ENCODE results near the gene KLF15. TPM values are rescaled to one million over a fixed set of nuclear protein-coding genes. Genes with fewer than 3 reads are reported as not detected.

KLF15 gene
- total and polyA plus RNA-seq, 2 experiments from 2014 or later = 3.5 to 19.8 TPM

- H3K27me3 ChIP-seq (ENCODE audit: insufficient read depth) = no peaks in the 10 kb centered on the region
- Mint-ChIP-seq H3K4me3 (no peak overlapping the region), H3K4me1 (peaks cover 10% of the 10 kb centered on the region), H3K36me3 (ENCODE audit: low read depth) (no peaks in the 10 kb centered on the region), H3K9me3 (no peaks in the 10 kb centered on the region), H3K27ac (no peak overlapping the region), H3K27me3 (ENCODE audit: insufficient read depth, low read depth, poor library complexity) (no peaks in the 10 kb centered on the region)
- no peak overlapping the region for H2AFZ ChIP-seq
- H3K4me3 ChIP-seq = no peak overlapping the region
- DNase-seq (ENCODE audit: low spot score) (no peak), ATAC-seq (peak; percentile 19; the same call in 1 of the 3 replicates)
- H3K79me2 ChIP-seq (replicated peaks; ENCODE audit: insufficient read depth) = no peaks in the 10 kb centered on the region
- no peaks in the 10 kb centered on the region for H4K20me1 ChIP-seq (replicated peaks; ENCODE audit: insufficient read depth)
- no peak overlapping the region for H3K27ac ChIP-seq (ENCODE audit: low read depth)
- no peaks in the 10 kb centered on the region for H3K36me3 ChIP-seq (ENCODE audit: insufficient read depth)
- no peaks in the 10 kb centered on the region for H3F3A ChIP-seq (replicated peaks; ENCODE audit: low read depth)
- H3K4me2 ChIP-seq = no peak overlapping the region
- no peaks in the 10 kb centered on the region; the same call in 1 of the 2 replicates for H3K9me2 ChIP-seq (ENCODE audit: insufficient read depth)
- H3K4me1 ChIP-seq (ENCODE audit: insufficient read depth) = no peaks in the 10 kb centered on the region
- TF ChIP-seq STAT1 (IDR thresholded peaks at IDR 0.05; ENCODE audit: unreplicated experiment) = no peak
- TF ChIP-seq POLR2AphosphoS5 (IDR thresholded peaks at IDR 0.05; ENCODE audit: low read depth) = no peak
- TF ChIP-seq, protein P1, sequence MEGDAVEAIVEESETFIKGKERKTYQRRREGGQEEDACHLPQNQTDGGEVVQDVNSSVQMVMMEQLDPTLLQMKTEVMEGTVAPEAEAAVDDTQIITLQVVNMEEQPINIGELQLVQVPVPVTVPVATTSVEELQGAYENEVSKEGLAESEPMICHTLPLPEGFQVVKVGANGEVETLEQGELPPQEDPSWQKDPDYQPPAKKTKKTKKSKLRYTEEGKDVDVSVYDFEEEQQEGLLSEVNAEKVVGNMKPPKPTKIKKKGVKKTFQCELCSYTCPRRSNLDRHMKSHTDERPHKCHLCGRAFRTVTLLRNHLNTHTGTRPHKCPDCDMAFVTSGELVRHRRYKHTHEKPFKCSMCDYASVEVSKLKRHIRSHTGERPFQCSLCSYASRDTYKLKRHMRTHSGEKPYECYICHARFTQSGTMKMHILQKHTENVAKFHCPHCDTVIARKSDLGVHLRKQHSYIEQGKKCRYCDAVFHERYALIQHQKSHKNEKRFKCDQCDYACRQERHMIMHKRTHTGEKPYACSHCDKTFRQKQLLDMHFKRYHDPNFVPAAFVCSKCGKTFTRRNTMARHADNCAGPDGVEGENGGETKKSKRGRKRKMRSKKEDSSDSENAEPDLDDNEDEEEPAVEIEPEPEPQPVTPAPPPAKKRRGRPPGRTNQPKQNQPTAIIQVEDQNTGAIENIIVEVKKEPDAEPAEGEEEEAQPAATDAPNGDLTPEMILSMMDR (conservative IDR thresholded peaks at IDR 0.05; ENCODE audit: low read depth in 2 of 2) = peak in 1 of 2 experiments; percentile 39; a peak in 2 of 4 replicates
- no peak for TF ChIP-seq JUNB (IDR thresholded peaks at IDR 0.05; ENCODE audit: unreplicated experiment)
- no peak for TF ChIP-seq EZH2phosphoT487 (IDR thresholded peaks at IDR 0.05; ENCODE audit: unreplicated experiment)
- no peak for TF ChIP-seq CREB1 (CRISPR knock-in tag; IDR thresholded peaks at IDR 0.05; ENCODE audit: low read depth)
- no peak for TF ChIP-seq EZH2 (IDR thresholded peaks at IDR 0.05; ENCODE audit: low read depth, unreplicated experiment)
Observed at GRCh38 chr3:126372413-126373145, 15.4 kb upstream of the KLF15 start.

DNA sequence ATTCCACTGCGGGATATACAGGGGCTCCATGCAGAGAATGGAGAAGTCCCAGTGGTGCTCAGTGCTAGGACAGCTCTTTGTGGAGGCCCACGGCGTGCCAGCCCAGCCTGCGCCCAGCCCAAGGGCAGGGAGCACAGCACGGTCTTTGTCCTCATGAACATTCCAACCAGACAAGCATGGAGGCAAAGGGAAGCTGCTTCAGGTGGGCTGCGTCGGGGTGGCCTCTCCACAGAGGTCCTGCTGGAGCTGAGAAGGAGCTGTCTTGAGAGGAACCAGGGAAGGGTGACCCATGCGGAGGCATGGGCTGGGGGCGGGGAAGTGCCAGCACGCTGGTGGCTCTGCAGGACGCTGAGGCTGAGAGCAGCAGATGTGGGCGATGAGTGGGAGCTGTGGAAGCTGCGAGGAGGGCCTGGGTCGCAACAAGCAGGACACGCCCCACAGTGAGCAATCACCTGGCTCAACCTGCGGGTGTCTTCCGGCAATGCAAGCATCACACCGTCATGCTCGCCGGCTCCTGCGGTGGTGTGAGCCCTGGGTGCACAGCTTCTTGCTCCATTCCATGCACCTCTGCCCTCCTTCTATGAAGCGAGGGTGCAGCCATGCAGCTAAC is 14.0 kb upstream of the KLF15 start:
- no peaks in the 10 kb centered on the region for H3F3A ChIP-seq (replicated peaks; ENCODE audit: low read depth)
- no peak overlapping the region for H2AFZ ChIP-seq
- Mint-ChIP-seq H3K9me3 (no peaks in the 10 kb centered on the region), H3K27me3 (ENCODE audit: insufficient read depth, low read depth, poor library complexity) (no peaks in the 10 kb centered on the region), H3K4me3 (no peak overlapping the region), H3K36me3 (ENCODE audit: low read depth) (no peaks in the 10 kb centered on the region), H3K27ac (no peak overlapping the region), H3K4me1 (no peaks in the 10 kb centered on the region; the same call in 2 of the 3 replicates)
- H3K4me1 ChIP-seq (ENCODE audit: insufficient read depth) = no peaks in the 10 kb centered on the region
- H3K27me3 ChIP-seq (ENCODE audit: insufficient read depth) = no peaks in the 10 kb centered on the region
- no peaks in the 10 kb centered on the region for H4K20me1 ChIP-seq (replicated peaks; ENCODE audit: insufficient read depth)
- no peaks in the 10 kb centered on the region for H3K9me2 ChIP-seq (ENCODE audit: insufficient read depth)
- no peaks in the 10 kb centered on the region for H3K36me3 ChIP-seq (ENCODE audit: insufficient read depth)
- DNase-seq (ENCODE audit: low spot score) = no peak
- ATAC-seq = no peak; the same call in 2 of the 3 replicates
- H3K27ac ChIP-seq (ENCODE audit: low read depth) = no peak overlapping the region
- H3K4me3 ChIP-seq = no peak overlapping the region
- H3K4me2 ChIP-seq = no peak overlapping the region
- no peaks in the 10 kb centered on the region for H3K79me2 ChIP-seq (replicated peaks; ENCODE audit: insufficient read depth)
- TF ChIP-seq ZNF331 (CRISPR knock-in tag; IDR thresholded peaks at IDR 0.05; ENCODE audit: low read depth) = no peak
- no peak for TF ChIP-seq STAT1 (IDR thresholded peaks at IDR 0.05; ENCODE audit: unreplicated experiment)
- TF ChIP-seq POLR2AphosphoS5 (IDR thresholded peaks at IDR 0.05; ENCODE audit: low read depth) = no peak
- TF ChIP-seq, protein P2, sequence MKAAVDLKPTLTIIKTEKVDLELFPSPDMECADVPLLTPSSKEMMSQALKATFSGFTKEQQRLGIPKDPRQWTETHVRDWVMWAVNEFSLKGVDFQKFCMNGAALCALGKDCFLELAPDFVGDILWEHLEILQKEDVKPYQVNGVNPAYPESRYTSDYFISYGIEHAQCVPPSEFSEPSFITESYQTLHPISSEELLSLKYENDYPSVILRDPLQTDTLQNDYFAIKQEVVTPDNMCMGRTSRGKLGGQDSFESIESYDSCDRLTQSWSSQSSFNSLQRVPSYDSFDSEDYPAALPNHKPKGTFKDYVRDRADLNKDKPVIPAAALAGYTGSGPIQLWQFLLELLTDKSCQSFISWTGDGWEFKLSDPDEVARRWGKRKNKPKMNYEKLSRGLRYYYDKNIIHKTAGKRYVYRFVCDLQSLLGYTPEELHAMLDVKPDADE (IDR thresholded peaks at IDR 0.05) = no peak
- no peak for TF ChIP-seq EZH2 (IDR thresholded peaks at IDR 0.05; ENCODE audit: low read depth, unreplicated experiment)
- no peak for TF ChIP-seq NANOG (IDR thresholded peaks at IDR 0.05; ENCODE audit: borderline replicate concordance)
- TF ChIP-seq JUNB (IDR thresholded peaks at IDR 0.05; ENCODE audit: unreplicated experiment) = no peak
- TF ChIP-seq CREB1 (CRISPR knock-in tag; IDR thresholded peaks at IDR 0.05; ENCODE audit: low read depth) = no peak
- TF ChIP-seq ZNF462 (CRISPR knock-in tag; IDR thresholded peaks at IDR 0.05) = no peak
- TF ChIP-seq EZH2phosphoT487 (IDR thresholded peaks at IDR 0.05; ENCODE audit: unreplicated experiment) = no peak
